HG03280 (cell line): ENCODE results near the gene ADGRB2.
"Not testable (repeated sequence)": the region's sequence is repeated elsewhere in the genome, so short reads cannot be mapped to it uniquely, and the experiment has no call there.

ENCODE experiments used
- ATAC-seq: cut with Tn5 transposase; IDR thresholded peaks from one replicate; pipeline ENCODE4 v1.9.1; 2021; ENCODE audit warnings: mild to moderate bottlenecking, moderate library complexity; ENCODE audit not compliant: unreplicated experiment

ADGRB2 gene

DNA sequence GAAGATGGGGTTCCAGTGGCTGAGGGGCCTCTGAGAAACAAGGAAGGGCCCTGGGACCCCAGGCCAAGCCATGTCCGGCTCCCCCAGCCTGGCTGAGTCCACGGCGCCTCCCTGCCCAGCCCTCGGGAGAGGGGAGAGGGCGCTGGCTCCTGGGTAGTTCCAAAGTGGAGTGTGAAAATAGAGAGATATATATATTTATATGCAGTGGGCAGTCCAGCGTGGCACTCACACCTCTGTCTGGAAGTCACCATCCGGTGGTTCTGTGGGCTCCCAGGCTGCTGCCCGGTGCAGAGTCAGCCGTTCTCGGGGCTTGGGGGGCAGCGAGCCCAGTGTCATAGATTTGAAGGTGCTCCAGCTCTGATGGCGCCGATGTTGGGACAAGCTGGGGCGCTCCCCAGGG lies 36.9 kb downstream of the ADGRB2 start:
- ATAC-seq: no peak

DNA sequence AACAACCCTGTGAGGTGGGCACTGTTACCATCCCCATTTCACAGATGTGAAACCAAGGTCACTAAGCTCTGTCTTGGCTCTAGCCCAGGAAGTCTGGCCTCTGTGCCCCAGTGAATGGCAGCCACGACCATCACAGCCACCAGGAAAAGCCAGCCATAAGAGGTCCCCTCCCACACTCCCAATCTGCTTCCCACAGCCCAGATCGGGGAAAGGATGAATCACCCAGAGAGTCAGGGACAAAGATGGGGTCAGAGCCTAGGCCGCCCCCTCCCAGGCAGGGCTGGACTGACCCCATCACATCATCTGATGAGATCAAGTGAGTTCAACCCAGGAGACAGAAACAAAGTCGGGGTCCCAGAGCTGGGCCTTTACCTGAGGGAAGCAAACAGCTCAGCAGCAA lies 37.4 kb downstream of the ADGRB2 start:
- ATAC-seq: no peak

DNA sequence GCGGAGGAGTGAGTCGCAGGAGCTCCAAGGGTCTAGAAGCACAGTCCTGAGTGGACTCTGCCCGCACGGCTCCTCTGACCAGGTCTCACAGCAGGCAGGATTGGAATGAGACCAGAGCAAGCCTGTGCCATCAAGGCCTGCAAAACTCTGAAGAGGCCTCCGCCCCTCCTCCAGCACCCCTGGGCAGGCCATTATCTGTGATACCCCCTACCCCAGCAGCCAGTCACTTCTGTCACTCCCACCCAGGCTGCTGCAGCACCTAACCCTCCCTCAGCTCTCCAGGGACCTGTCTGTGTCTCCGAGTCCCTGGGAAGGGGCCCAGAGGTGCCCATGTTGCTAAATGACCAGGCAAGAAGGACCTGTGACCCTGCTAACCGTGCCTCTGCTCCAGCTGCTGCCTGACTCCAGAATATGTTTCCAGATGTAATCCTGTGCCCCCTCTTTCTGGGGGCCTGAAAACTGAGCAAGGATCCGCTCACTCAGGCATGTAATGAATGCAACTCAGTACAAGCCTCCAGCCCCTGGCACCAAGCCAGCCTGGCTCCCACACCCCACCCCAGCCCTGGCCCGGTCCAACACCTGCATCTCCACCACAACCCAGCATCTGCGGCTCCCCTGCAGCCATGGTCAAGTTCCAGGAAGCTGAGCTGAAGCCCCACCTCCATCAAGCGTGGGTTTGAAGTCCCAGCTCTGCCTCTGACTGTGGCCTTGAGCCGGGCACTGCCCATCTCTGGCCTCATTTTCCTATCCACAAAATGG lies 38.2 kb downstream of the ADGRB2 start:
- no peak for ATAC-seq

DNA sequence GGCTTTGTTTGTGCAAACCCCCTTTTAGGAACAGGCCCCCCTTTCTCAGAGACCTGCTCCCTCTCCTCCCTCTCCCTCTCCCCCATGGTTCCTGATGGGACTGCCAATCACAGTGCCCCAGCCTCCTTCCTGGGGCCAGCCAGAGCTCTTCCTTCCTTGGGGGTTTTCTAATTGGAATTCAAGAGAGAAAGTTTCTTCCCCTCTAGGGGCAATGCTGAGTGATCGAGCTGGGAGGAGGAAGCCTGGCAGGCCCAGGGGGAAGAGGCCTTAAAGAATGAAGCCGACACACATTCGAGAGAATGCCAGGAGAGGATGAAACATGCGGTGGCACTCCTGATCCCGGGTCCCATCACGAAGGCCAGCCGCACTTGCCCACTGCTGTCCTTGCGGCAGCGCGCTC lies 39.0 kb downstream of the ADGRB2 start:
- no peak for ATAC-seq

DNA sequence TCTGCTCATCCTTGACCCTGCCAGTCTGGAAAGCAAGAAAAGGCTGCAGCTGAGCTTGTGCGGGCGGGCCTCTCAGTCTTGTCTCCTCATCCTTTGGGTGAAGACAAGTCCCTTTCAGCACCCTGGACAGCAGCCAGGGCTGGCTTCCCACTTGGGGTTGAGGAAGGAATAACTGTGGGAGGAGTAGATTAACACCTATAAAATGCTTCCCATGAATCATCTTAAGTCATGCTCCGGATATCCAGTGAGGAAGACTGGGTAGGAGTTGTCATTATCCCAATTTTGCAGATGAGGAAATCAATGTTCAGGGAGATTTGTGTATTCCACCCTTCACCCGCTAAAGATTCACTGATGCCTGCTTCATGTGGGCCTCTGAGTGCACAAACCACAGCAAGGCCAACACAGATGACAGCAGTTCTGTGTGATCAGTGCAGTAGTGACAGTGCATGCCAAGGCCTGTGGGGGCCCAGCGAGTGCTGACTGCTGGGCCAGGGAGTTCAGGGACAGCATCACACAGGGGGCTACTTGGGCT lies 40.2 kb downstream of the ADGRB2 start:
- no peak for ATAC-seq

DNA sequence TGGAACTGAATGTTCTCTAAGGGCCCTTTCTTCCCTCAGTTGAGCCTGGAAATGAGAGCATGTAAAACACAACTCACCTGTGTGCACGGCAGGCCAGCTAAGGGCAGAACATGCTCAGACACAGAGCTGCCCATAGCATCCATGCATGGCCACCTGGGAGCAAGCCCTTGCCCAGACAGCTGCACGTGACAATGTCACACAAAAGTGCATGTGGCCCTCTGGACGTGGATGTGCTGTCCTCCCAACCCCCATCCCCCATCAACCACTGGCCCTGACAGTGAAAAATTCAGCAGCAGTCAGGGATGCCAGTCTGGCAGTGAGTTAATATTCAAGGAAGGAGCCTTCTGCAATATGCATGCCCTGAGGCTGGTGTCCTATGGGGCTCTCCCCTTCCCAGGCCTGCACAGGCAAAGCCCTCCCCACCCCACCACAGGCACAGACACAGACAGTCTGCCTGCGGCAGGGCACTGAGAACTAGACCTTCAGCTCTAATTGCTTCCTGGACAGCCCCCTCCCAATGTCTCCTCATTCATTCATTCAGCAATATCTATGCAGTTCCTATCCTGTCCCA lies 45.7 kb downstream of the ADGRB2 start:
- no peak for ATAC-seq

DNA sequence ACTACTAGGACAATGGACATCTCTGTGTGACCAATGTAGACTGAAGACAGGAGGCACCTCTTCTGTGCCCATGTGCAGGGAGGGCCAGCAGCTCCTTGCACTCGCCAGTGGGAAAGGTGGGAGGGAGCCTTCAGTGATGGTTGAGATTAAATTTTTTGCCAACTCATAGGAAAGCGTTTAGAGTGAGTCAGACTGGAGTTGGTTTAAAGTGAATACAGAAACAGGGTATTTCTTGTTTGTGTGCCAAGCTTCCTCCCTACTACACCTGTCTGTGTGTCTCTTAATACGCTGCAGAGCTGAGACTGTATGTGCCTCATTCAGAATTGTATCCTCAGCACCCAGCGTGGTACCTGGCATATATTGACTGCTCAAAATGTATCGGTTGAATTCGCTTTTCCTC lies 46.8 kb downstream of the ADGRB2 start:
- no peak for ATAC-seq

DNA sequence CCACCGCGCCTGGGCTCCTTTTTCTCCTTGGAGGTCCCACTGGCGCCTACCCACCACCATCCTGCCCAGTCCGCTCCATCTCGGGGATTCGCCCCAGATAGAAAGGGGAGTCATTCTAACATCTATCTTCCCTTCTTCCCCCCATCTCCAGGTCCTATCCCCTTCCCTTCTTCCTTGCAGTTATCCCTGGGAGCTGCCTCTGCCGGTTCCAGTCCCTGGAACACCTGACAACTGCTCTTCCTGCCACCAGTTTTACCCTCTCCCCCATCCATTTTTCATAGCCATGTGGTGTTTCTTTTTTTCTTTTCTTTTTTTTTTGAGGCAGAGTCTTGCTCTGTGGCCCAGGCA lies 48.3 kb downstream of the ADGRB2 start:
- ATAC-seq: no peak

DNA sequence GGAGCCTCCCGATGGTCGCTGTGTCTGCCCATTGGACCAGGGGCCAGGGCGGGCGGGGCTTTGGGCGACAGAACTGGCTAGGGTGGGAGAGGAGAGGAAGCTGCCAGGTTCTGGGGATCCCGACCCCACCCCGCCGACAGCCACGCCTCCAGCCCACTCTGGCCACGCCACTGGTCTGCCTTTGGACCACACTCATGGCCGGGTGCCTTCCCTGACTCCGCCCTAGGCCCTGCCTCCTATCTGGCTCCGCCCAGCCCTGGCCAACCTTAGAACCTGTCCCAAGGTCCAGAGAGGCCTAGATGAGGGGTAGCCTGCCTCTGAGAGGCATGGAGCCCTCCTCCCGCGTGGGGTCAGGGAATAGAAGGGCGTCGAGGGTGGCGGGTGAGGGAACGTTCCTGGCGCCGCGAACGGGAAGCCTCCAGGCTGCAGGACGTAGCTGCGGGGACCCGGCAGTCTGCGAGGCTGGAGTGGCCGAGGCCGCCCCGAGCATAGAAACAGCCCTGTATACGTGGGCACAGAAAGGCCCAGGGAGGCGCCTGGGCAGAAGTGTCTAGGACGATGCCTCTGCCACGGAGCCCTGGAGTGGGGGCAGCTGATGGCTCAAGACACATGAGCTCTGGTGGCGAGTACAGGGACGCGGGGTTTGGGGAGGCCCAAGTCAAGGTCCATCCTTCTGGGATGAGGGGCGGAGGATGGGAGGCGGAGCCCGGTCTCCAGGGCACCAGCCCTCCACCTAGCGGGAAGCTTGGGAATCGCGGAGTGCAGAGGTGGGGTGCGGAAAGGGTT lies 48.9 kb downstream of the ADGRB2 start:
- ATAC-seq: no peak

DNA sequence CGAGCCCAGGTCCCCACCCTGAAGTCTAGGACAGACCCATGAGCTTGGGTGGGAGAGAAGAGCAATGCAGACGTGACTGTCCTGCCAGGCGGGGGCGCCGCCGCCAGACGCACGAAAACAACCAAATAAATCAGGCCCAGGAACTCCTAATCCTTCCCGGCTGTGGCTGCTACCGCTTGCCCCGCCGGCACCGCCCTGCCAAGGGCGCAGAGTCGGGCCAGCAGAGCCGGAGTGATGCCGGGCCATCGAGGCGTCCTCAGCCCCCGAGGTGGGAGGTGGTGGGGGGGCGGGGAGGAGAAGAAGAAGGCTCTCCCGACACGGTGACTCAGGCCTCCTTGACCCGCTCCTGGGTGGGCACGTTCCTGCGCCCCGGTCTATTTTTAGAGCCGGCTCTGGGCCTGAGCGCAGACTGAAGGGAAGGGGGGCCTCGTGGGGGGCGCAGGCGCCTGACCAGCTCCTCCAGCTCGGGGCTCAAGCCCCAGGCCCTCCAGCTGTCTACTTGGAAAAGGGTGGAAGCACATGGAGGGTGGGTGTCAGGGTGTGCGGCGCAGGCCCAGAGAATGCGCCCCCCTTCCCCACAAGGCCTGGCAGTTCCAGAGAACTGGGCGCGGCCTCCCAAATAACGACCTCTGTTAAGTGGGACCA lies 49.6 kb downstream of the ADGRB2 start:
- ATAC-seq: no peak

DNA sequence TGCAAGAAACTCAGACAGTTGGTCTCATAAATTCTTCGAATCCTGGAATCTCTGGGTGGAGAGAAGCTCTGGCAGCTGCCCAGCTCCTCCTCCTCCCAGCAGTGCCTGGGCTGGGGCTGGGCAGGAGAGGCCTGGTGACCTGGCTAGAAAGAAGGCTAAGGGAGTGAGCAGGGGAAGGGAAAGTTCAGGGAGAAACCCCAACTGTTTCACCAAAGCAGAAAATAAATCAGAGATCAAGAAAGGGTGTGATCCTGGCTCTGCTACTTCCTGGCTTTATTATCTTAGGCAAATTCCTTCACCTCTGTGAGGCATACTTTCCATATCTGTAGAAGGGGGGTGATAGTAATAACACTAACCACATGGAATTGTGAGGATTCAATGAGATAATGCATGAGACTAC lies 51.5 kb downstream of the ADGRB2 start:
- no peak for ATAC-seq

DNA sequence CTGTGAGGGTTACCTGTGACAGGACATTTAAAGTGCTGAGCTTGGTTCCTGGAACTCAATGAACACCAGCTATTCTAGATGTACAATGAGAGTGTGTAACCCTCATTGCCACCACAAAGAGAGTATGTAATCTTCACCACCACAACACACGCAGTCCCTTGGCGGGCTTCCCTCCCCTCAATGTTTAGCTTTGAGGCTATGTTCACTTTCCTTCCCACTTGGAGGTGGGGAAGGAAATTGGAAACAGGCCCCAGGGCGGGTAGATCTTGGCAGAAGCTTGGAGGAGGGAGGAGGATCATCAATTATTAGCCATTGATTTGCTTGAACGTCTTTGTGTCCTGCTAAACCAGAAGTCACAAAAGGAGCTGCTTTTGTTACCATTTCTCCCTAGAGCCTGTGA lies 52.1 kb downstream of the ADGRB2 start:
- ATAC-seq: no peak

DNA sequence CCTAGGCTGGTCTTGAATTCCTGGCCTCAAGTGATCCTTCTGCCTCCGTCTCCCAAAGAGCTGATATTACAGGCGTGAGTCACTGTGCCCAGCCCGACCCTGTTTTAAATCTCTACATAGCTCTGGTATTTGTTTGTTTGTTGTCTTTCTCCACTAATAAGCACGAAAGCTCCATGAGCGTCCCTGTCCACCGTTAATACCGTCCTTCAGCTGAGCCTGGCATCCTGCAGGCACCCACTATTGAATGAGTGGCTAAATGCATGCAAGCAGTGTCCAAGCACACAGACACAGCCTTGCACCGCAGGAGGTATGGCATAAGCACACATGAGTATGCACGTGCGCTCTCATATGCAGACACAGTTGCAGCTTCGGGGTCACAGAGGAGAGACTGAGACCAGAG lies 55.8 kb downstream of the ADGRB2 start:
- no peak for ATAC-seq

DNA sequence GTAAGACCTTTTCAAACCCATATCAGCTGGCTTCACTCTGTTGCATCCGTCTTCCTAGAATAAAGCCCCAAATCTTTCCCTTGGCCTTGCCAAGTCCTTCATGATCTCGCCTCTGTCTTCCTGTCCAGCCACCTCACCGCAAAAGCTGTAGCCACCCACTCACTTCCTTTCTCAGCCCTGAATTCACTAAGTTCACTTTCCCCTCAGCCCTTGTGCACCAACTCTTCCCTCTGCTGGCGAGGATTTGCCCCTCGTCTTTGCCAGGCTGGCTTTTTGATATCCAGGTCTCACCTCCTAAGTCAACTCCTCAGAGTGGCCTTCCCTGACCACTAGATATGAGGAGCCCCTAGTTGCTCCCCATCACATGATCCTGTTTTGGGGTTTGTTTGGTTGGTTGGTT lies 56.4 kb downstream of the ADGRB2 start:
- no peak for ATAC-seq

DNA sequence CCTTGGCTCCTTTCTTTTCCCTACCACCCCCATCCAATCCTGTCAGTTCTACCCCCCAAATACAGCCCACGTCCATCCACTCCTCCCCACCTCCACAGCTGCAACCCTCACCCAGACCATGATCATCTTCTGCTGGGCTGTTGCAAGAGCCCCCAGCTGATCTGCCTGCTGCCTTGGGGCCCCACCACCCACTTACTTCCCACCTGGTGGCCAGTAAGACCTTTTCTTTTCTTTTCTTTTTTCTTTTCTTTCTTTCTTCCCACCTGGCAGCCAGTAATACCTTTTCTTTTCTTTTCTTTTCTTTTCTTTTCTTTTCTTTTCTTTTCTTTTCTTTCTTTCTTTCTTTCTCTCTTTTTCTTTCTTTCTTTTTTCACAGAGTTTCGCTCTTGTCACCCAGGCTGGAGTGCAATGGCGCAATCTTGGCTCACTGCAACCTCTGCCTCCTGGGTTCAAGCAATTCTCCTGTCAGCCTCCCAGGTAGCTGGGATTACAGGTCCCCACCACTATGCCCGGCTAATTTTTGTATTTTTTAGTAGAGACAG lies 57.0 kb downstream of the ADGRB2 start:
- ATAC-seq: not testable (repeated sequence)

DNA sequence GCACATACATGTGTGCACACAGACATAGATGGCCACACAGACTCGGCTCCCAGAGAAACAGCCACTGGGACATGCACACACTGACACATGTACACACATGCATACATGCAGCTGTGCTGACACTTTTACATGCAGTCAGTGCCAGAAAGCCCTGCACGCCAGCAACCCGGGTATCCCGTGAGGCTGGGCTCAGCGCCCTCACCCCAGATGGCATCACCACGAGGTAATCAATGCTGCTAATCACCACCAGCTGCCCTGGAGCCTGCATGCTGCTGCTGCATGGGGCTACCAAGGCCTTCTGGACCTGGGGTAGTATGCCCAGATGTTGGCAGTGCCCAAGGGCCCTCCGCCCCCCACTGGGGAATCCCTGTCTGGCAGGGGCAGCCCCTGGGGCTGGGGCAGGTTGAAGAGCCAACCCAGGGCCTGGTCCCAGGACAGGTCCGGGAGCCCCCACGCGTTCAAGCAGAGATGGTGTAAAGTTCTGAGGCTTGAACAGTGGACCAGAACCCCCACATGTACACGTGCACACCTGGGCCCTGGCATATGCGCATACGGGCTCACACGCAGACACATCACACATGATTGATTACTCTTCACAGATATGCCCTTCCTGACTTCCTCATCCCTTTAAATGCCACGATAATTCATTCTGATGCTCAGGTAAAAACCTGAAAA lies 57.6 kb downstream of the ADGRB2 start:
- no peak for ATAC-seq

DNA sequence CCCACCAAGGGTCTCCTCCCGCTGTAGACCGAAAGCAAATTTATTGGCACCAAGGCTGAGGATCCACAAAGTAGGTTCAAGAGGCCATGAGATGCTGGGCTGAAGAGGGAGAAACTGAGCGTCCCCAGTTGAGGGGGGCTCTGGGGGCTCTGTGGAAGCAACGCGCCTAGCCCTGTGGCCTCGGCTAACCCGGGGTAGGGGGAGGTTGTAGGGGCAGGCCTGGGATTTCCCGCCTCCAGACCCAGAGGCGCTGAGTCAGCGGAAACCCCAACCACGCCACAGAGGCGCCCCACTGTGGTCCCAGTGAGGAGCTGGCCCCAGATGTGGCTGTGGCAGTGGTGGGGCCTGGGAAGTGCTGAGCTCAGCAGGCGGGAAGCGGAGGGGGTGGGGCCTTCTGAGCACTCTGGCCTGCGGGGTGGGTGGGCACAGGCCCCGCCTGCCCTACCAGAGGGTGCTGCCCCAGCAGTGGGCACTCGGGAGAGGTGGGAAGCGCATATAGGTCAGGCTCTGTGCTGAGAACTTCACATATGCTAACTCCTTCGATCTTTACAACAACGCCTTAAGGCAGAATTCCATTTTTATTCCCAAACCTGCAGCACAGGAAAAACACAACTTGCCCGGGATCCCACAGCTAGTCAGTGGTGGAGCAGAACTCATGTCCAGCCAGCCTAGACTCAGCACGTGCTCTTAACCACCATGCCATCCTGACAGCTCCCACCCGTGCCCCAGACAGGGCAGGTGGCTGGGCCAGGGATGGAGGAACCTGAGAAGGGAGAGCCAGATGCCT lies 58.9 kb downstream of the ADGRB2 start:
- ATAC-seq: no peak

DNA sequence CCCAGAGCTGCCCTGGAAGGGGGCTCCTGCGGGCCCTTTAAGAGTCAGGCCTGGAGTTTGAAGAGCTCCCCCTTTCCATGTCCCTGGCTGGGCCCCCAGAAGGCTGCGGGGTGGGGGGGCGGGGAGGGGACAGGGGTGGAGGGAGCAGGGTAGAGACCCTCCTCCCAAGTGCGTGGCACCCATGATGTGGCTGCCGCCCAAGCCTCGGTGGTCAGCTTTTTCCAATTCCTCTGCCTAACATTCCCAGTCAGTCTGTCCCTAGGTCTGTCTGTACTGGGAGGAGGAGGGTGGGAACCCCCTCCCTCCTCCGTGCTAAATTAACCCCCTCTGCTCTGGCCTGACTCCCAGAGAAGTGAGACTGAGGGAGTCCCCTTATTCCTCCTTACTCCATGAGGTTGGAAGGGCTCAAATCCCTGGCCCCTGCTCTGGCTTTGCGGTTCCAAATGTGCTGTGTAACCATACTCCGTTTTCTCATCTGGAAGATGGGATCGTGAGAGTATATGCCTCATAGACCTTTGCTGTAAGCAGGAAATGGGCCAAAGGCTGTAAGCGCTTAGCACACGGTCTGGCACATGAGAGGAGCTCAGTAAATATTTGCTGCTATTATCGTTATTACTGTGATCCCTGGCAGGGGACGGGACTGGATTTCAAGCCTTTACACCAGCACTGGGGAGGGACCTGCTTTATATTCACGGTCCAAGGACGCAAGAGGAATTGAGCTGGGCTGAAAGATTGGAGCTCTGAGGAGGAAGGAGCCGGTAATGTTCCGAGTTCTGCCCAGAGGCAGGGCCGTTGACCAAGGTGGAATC lies 59.7 kb downstream of the ADGRB2 start:
- no peak for ATAC-seq
